K562 (cell line): Measurements from ENCODE around the gene PDGFA. TPM values are rescaled to one million over a fixed set of nuclear protein-coding genes. Genes with fewer than 3 reads are reported as not detected.

ENCODE experiments used
- CBX1 ChIP-seq: sonication (generic); IDR thresholded peaks from 2 replicates; pipeline ENCODE4 v1.6.1; 2016; ENCODE audit warnings: antibody characterized with exemption, low read depth, mild to moderate bottlenecking
- CBX5 ChIP-seq: IDR thresholded peaks from 2 replicates; pipeline ENCODE4 v1.6.1; 2014; ENCODE audit warnings: low read depth, borderline replicate concordance
- ESRRA ChIP-seq: fragments of 450-650 bp; IDR thresholded peaks from 2 replicates; pipeline ENCODE4 v1.6.1; 2014; ENCODE audit warnings: low read depth, mild to moderate bottlenecking, moderate library complexity, borderline replicate concordance
- GABPB2 ChIP-seq: fragments of 250-450 bp; sonication (Bioruptor Pico); conservative IDR thresholded peaks from 2 replicates; pipeline ENCODE4 v1.5.1; 2021; ENCODE audit warnings: mild to moderate bottlenecking
- GATAD2B ChIP-seq: fragments of 450-650 bp; IDR thresholded peaks from 2 replicates; pipeline ENCODE4 v1.6.1; 2017; ENCODE audit warnings: mild to moderate bottlenecking, borderline replicate concordance
- HMGN3 ChIP-seq: IDR thresholded peaks from 2 replicates; pipeline ENCODE4 v1.6.1; 2011; ENCODE audit warnings: borderline replicate concordance, low read depth, mild to moderate bottlenecking, mixed read lengths, low read length; ENCODE audit not compliant: insufficient read length; ENCODE audit errors: extremely low read depth
- LARP7 ChIP-seq: fragments of 450-650 bp; IDR thresholded peaks from 2 replicates; pipeline ENCODE4 v1.6.1; 2016
- MAZ ChIP-seq, 2 experiments: fragments of 450-650 bp in 1 of 2; sonication (generic) in 1 of 2; formaldehyde crosslinking; IDR thresholded peaks in 1 of 2; conservative IDR thresholded peaks in 1 of 2; 2 replicates each; pipeline versions ENCODE4 v1.4.0 to v1.5.0; 2020; ENCODE audit warnings: mild to moderate bottlenecking in 1 of 2, missing genetic modification reagents in 1 of 2
- PML ChIP-seq: IDR thresholded peaks from 2 replicates; pipeline ENCODE4 v1.6.1; 2012; ENCODE audit warnings: low read length, inconsistent platforms
- PTBP1 ChIP-seq: fragments of 200-400 bp; formaldehyde crosslinking; IDR thresholded peaks from 2 replicates; pipeline ENCODE4 v1.6.1; 2017; ENCODE audit warnings: low read depth, low read length
- RBM25 ChIP-seq: fragments of 200-400 bp; formaldehyde crosslinking; IDR thresholded peaks from 2 replicates; pipeline ENCODE4 v1.6.1; 2018; ENCODE audit warnings: low read length, low read depth, moderate library complexity; ENCODE audit not compliant: severe bottlenecking
- SAFB2 ChIP-seq: fragments of 200-400 bp; formaldehyde crosslinking; IDR thresholded peaks from 2 replicates; pipeline ENCODE4 v1.6.1; 2018; ENCODE audit warnings: borderline replicate concordance, low read length, low read depth, moderate library complexity; ENCODE audit not compliant: severe bottlenecking
- SIRT6 ChIP-seq: IDR thresholded peaks from one replicate; pipeline ENCODE4 v1.6.1; 2012; ENCODE audit warnings: low read depth, mild to moderate bottlenecking, control low read depth, inconsistent platforms, low read length, moderate library complexity
- SP2 ChIP-seq: IDR thresholded peaks from 2 replicates; pipeline ENCODE4 v1.6.1; 2011; ENCODE audit warnings: mild to moderate bottlenecking, low read depth, low read length, moderate library complexity; ENCODE audit not compliant: poor library complexity, severe bottlenecking; ENCODE audit errors: extremely low read depth
- STAT5A ChIP-seq: IDR thresholded peaks from 2 replicates; pipeline ENCODE4 v1.6.1; 2012; ENCODE audit warnings: low read length, inconsistent platforms, borderline replicate concordance
- TCF7L2 ChIP-seq: fragments of 150-350 bp; IDR thresholded peaks from 2 replicates; pipeline ENCODE4 v1.6.1; 2016; ENCODE audit warnings: low read depth, mild to moderate bottlenecking, low read length, moderate library complexity
- TCFL5 ChIP-seq: fragments of 250-450 bp; sonication (Bioruptor Pico); conservative IDR thresholded peaks from 2 replicates; pipeline ENCODE4 v1.6.1; 2021; ENCODE audit warnings: mild to moderate bottlenecking, moderate library complexity, matching md5 sums
- ZBED1 ChIP-seq: IDR thresholded peaks from 2 replicates; pipeline ENCODE4 v1.6.1; 2014
- ZBTB40 ChIP-seq, 2 experiments: fragments of 450-650 bp in 1 of 2; sonication (generic) in 1 of 2; formaldehyde crosslinking in 1 of 2; IDR thresholded peaks; 2 replicates each; pipeline versions ENCODE4 v1.7.1 to v1.9.0; 2016 to 2022; ENCODE audit warnings: inconsistent platforms in 1 of 2, mild to moderate bottlenecking in 1 of 2, missing genetic modification reagents in 1 of 2
- ZNF143 ChIP-seq: sonication (generic); formaldehyde crosslinking; IDR thresholded peaks from 2 replicates; pipeline ENCODE4 v1.9.0; 2022; ENCODE audit warnings: mild to moderate bottlenecking, missing genetic modification reagents
- ZNF445 ChIP-seq: fragments of 250-450 bp; sonication (Bioruptor Pico); IDR thresholded peaks from 2 replicates; pipeline ENCODE4 v1.4.0; 2020; ENCODE audit warnings: low read depth, mild to moderate bottlenecking, moderate library complexity
- polyA plus RNA-seq, 8 experiments: library from polyadenylated mRNA; depleted of rRNA in 4 of 8; stranded (reverse) in 5 of 8; unstranded in 3 of 8; fragments of >200 nt; fragmentation: Nextera tagmentation in 2 of 8; fragmentation: Illumina TruSeq in 1 of 8; extraction: Ambion mirVana in 2 of 8; extraction: Trizol in 1 of 8; gene quantifications; 2 replicates each; pipeline versions ENCODE4 v1.2.1 to v1.2.3, GENCODE V29; 2011 to 2014; ENCODE audit warnings: inconsistent platforms in 1 of 8, missing spikeins in 1 of 8
- total RNA-seq, 7 experiments: library from RNA; depleted of rRNA in 6 of 7; stranded (reverse); fragments of >200 nt in 6 of 7; fragmentation: Illumina TruSeq in 2 of 7; extraction: Trizol in 2 of 7; gene quantifications; 2 replicates each; pipeline versions ENCODE4 v1.2.1 to v1.2.3, GENCODE V29; 2011 to 2021; ENCODE audit warnings: low replicate concordance in 1 of 7

The PDGFA gene
- total and polyA plus RNA-seq, 9 of the 15 experiments (the other 6 are each of a cell fraction or from before 2014, with no cell fraction given): 2.5 to 10.2 (median 4.6) TPM

GRCh38 chr7:556837-557557 lies 37.4 kb upstream of the PDGFA start (continued):
- TF ChIP-seq HMGN3 (no peak), TCFL5 (CRISPR knock-in tag) (no peak), CBX5 (no peak), GABPB2 (CRISPR knock-in tag) (no peak), SAFB2 (no peak), ZNF143 (no peak), PTBP1 (peak; percentile 42; the same call in 1 of the 2 replicates), CBX1 (peak; percentile 78; the same call in 1 of the 2 replicates), STAT5A (no peak), ZBED1 (no peak), PML (no peak), MAZ (CRISPR knock-in tag; conservative IDR thresholded peaks at IDR 0.05 in 1 of 2, IDR thresholded peaks at IDR 0.05 in 1 of 2) (no peak), ZNF445 (CRISPR knock-in tag) (no peak), SIRT6 (no peak), ESRRA (no peak), RBM25 (peak; percentile 71), LARP7 (no peak), ZBTB40 (IDR thresholded peaks at IDR 0.05) (no peak), ZBTB40 (CRISPR knock-in tag; IDR thresholded peaks at IDR 0.05) (no peak), GATAD2B (no peak), TCF7L2 (no peak), SP2 (no peak)
